Activated T-helper 17 cell treated with anti-CD3 and anti-CD28 coated beads, Interleukin-2, amount 50 U/mL, for 72 hours (primary cell): ENCODE data around the gene TBC1D23. TPM values are rescaled to one million over a fixed set of nuclear protein-coding genes. Genes with fewer than 3 reads are reported as not detected.

ENCODE experiments used
- ATAC-seq: fragments of 150-1000 bp; cut with Tn5 transposase; replicated peaks from 2 replicates; pipeline ENCODE4 v1.10.0; 2021; ENCODE audit warnings: mild to moderate bottlenecking, moderate library complexity
- H3K27ac Mint-ChIP-seq: one replicate; pipeline ENCODE4 v1.8.0; 2022; ENCODE audit warnings: mixed read lengths
- H3K27me3 Mint-ChIP-seq: one replicate; pipeline ENCODE4 v1.8.0; 2022; ENCODE audit warnings: mixed read lengths
- H3K36me3 Mint-ChIP-seq: one replicate; pipeline ENCODE4 v1.8.0; 2022; ENCODE audit warnings: low read depth, mild to moderate bottlenecking, mixed read lengths
- H3K4me1 Mint-ChIP-seq: one replicate; pipeline ENCODE4 v1.8.0; 2022; ENCODE audit warnings: mixed read lengths
- H3K4me3 Mint-ChIP-seq: one replicate; pipeline ENCODE4 v1.8.0; 2022; ENCODE audit warnings: mild to moderate bottlenecking, mixed read lengths
- H3K9me3 Mint-ChIP-seq: one replicate; pipeline ENCODE4 v1.8.0; 2022; ENCODE audit warnings: mixed read lengths
- total RNA-seq, 2 donors: library from RNA; stranded (reverse); gene quantifications; one replicate each; pipeline ENCODE4 v1.2.3, GENCODE V29; 2022

Gene TBC1D23
- total RNA-seq, 2 donors from 2014 or later: 26.5 to 28.6 TPM

DNA sequence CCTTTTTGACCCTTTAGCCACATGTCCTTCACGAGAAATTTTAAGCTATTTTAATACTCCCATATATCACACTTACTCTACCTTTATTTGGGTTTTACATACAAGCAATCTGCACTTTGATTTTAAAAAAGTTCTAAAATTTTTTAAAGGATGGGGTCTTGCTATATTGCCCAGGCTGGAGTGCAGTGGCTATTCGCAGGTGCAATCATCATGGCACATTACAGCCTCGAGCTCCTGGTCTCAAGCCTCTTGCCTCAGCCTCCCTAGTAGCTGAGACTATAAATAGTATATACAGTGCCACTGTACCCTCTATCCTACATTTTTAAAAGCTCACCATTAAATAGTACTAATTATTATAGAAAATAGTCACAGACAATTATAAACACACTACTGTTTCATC is 103.6 kb downstream of the TBC1D23 start:
- H3K36me3 Mint-ChIP-seq: peaks cover 93% of the 10 kb centered on the region
- no peak overlapping the region for H3K27ac Mint-ChIP-seq
- no peak overlapping the region for H3K4me3 Mint-ChIP-seq
- H3K27me3 Mint-ChIP-seq: no peaks in the 10 kb centered on the region
- H3K9me3 Mint-ChIP-seq: peaks cover 4% of the 10 kb centered on the region
- H3K4me1 Mint-ChIP-seq: no peaks in the 10 kb centered on the region
- ATAC-seq: no peak

DNA sequence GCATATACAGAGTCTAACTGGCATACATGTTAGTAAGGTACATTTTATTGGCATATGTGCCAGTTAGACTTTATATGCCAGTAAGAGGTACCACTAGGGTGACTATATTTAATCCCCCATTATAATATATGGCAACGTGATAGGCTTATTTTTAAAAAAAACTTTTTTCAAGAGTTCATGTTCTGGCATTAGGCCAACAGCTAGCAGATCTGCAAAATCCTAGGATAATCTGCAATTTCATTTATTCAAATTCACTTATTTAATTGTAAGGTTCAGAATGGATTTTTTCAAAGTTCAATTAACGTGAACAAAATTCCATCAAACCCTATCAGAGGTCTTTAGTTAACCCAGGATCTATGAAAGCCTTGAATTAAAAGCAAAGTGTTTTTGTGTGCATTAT is 105.6 kb downstream of the TBC1D23 start:
- Mint-ChIP-seq H3K4me3 (no peak overlapping the region), H3K9me3 (peaks cover 4% of the 10 kb centered on the region), H3K27me3 (no peaks in the 10 kb centered on the region), H3K27ac (no peak overlapping the region), H3K36me3 (peaks cover 100% of the 10 kb centered on the region), H3K4me1 (no peaks in the 10 kb centered on the region)
- no peak for ATAC-seq

GRCh38 chr3:100368441-100368840 is 107.6 kb downstream of the TBC1D23 start:
- Mint-ChIP-seq H3K9me3 (no peaks in the 10 kb centered on the region), H3K4me3 (no peak overlapping the region), H3K27ac (no peak overlapping the region), H3K27me3 (no peaks in the 10 kb centered on the region), H3K36me3 (peaks cover 100% of the 10 kb centered on the region), H3K4me1 (no peaks in the 10 kb centered on the region)
- ATAC-seq: no peak

DNA sequence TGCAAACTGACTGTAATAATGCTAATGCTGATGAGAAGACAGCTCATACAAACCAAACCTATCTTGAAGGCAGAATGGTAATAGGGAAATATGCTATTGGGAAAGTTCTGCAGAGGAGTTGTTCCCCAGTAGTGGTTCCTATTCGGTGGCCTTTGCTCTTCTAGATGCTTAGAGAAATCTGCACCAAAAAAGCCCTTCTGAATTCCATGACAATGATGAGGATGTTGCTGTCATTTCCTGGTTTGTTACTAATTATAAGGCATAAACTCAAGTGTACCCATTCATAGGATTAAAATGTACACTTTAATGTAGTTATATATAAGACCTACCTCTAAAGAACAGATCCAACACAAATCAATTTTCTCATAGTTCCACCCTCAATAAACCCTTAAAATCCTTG is 110.0 kb downstream of the TBC1D23 start:
- peaks cover 97% of the 10 kb centered on the region for H3K36me3 Mint-ChIP-seq
- ATAC-seq: no peak
- no peaks in the 10 kb centered on the region for H3K4me1 Mint-ChIP-seq
- H3K27me3 Mint-ChIP-seq: no peaks in the 10 kb centered on the region
- no peaks in the 10 kb centered on the region for H3K9me3 Mint-ChIP-seq
- no peak overlapping the region for H3K4me3 Mint-ChIP-seq
- no peak overlapping the region for H3K27ac Mint-ChIP-seq

- H3K27ac Mint-ChIP-seq: no peak overlapping the region
- H3K36me3 Mint-ChIP-seq: peaks cover 96% of the 10 kb centered on the region
- H3K4me1 Mint-ChIP-seq: no peaks in the 10 kb centered on the region
- H3K4me3 Mint-ChIP-seq: no peak overlapping the region
- H3K27me3 Mint-ChIP-seq: no peaks in the 10 kb centered on the region
- no peak for ATAC-seq
- no peaks in the 10 kb centered on the region for H3K9me3 Mint-ChIP-seq
Measured at GRCh38 chr3:100374521-100374920, 113.7 kb downstream of the TBC1D23 start.

Other genes starting within 250 kb of the TBC1D23 start
- under 1 TPM; 0.35 to 0.50 TPM for gene FILIP1L, start 146.5 kb upstream of the TBC1D23 start, total RNA-seq
- gene NIT2, start 73.8 kb downstream of the TBC1D23 start, total RNA-seq: 10 to 100 TPM; 45.3 to 60.1 TPM
- gene TOMM70, start 140.1 kb downstream of the TBC1D23 start, total RNA-seq: 10 to 100 TPM; 33.5 to 52.4 TPM
- 1 to 10 TPM; 1.4 to 1.8 TPM for gene LNP1, start 140.5 kb downstream of the TBC1D23 start, total RNA-seq
- gene TMEM45A, start 231.6 kb downstream of the TBC1D23 start, total RNA-seq: 10 to 100 TPM in 1 of 2 donors, 1 to 10 TPM in 1; 2.4 to 26.0 TPM